GM19238 (cell line): ENCODE data around the gene TMEM17.
A peak's percentile ranks its signal among the peaks of the same experiment; 100 is the strongest.

ENCODE experiments used
- DNase-seq: peaks from one replicate; pipeline ENCODE4 v3.0.0; 2011; ENCODE audit warnings: low spot score; ENCODE audit not compliant: insufficient read length

TMEM17 gene

DNA sequence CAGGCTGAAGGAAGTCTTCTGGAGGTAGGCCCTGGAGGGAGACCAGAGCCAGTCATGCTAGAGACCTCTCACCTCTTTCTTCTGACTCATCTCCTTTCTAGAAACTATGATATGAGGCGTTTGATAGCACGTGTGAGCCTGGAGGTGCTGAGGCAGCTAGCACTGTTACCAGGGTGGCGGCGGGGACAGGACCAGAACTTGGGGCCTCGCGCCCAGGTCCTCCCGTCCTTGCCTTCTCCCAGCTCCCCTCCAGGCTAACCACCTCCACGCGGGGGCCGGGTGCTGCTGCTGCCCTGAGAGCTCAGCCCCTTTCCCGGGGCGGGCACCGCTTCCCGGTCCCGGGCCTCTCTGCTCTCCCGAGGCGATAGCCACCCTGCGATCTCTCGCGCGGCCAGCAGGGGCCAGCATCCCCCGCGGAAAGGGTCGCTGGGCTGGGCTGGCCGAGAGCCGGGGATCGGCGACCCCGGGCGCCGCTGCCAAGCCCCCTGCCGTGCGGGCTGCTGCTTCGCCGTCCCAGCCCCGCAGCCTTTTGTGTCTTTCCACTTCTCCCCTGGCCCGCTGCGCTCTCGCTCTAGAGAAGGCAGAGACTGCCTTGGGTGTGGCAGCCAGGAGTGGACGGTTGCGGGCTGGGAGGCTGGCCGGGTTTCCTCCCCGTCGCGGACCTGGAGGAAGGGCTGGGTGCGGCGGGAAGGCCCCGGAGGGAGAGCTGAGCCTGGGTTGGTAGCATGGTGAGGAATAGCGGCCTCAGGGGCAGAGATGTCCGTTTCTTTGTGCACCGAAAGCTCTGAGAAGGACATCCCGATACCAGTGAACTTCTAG is 49.1 kb downstream of the TMEM17 start:
- peak; percentile 80 for DNase-seq

DNA sequence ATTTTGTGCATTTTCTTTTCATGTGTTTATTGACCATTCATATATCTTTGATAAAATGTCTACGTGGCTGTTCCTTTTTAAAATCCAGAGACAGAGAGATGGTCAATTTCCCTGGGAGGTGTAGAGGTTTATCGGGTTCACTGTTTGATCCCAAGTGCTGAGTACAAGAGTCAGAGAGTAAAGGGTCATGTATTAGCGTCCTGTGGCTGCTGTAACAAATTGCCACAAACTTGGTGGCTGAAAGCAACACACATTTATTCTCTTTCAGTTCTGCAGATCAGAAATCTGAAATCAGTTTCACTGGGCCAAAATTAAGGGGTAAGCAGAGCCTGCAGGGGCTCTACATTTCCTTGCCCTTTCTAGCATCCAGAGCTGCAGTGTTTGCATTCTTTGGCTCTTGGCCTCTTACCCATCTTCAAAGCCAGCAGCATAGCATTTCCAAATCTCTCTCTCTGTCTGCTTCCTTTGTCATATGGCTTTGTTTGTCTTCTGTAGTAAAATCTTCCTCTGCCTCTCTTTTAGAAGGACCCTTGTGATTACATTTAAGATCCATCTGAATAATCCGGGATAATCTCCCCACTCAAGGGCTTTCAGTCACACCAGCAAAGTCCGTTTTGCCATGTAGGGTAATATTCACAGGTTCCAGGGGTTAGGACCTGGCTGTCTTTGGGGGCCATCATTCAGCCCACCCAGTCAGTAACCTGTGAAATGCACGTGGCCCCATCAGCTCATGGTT is 49.9 kb downstream of the TMEM17 start:
- no peak for DNase-seq

DNA sequence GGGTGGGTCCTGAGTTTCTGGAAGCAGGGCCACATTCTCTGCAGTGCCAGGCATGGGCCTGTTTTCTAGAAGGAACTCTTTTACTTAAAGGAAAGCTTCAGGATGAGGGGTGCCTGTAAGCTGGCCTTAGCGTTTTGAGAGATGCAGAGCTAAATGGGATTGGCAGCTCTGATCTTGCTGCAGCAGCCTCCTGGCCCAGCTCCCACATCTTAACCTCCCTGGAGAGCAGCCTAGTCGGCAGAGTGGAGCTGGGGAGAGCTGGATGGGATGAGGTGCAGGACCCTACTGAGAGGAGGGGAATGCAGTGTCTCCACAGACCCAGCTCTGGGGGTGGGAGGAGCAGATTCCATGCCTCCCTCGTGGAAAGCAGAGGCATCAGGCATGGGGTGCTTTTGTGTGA is 52.0 kb downstream of the TMEM17 start:
- DNase-seq = no peak

DNA sequence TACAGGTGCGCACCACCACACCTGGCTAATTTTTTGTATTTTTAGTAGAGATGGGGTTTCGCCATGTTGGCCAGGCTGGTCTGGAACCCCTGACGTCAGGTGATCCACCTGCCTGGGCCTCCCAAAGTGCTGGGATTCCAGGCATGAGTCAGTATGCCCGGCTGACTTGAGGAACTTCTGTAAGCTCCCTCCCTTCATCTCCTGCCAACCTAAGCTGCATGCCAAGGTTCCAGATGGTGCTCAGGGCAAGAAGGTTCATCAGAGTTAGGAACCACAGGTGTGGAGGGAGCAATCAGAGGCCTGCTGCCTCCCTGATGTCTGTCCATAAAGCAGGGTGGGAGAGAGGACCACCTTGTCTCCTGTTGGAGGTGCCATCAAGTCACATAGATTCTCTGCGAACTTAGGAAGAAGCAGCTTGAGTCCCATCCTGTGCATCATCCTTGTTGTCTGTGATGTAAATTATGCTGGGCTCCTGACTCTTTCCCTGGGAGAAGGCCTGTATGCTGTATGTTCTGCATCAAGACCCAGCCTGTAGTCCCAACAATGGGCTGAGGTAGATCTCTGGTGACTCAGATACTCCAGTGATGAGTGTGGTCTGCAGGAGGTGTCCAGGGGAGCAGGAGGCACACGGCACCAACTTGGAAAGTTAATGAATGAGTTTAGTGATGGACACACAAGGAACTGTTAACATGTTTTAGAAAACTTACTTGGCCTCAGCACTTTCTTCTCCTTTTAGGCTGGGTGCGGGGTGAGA is 53.1 kb downstream of the TMEM17 start:
- DNase-seq = no peak

DNA sequence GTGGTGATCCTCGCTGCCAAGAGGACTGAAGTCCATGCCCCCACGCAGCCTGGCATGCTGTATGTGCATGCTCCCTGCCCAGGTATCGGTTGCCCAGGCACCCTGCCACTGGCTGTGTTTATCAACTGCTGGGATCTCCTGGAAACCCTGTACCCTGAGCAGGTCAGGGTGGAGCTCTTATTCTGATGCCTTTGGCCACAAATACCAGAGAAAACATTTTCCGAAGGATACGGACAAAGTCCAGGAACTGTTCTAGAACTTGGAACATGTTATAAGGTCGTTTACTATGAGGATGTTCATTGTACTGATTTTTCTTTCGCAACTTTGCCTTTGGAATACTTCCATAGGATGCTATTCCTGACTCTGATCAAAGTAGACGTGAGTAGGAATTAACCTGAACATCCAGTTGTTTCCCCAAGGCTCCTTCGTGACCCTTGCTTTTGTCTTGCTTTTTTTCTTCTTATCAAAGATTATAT is 55.2 kb downstream of the TMEM17 start:
- DNase-seq = no peak
